Dendritic cell treated with granulocyte-macrophage colony-stimulating factor and Interleukin-4, amounts not matched to agents 40 ng/mL and 50 ng/mL, for 4 days (primary cell): ENCODE data around the gene INSC.
"Not testable (repeated sequence)": the region's sequence is repeated elsewhere in the genome, so short reads cannot be mapped to it uniquely, and the experiment has no call there.

Source experiments
- H3K27ac Mint-ChIP-seq: one replicate; pipeline ENCODE4 v1.8.0; 2022; ENCODE audit warnings: mild to moderate bottlenecking, mixed read lengths
- H3K27me3 Mint-ChIP-seq: one replicate; pipeline ENCODE4 v1.8.0; 2022; ENCODE audit warnings: mild to moderate bottlenecking, mixed read lengths
- H3K36me3 Mint-ChIP-seq: one replicate; pipeline ENCODE4 v1.8.0; 2022; ENCODE audit warnings: low read depth, mixed read lengths
- H3K4me1 Mint-ChIP-seq: one replicate; pipeline ENCODE4 v1.8.0; 2022; ENCODE audit warnings: low read depth, mixed read lengths
- H3K4me3 Mint-ChIP-seq: one replicate; pipeline ENCODE4 v1.8.0; 2022; ENCODE audit warnings: mild to moderate bottlenecking, moderate library complexity, mixed read lengths
- H3K9me3 Mint-ChIP-seq: one replicate; pipeline ENCODE4 v1.8.0; 2022; ENCODE audit warnings: mixed read lengths
- intact Hi-C: fragments of 100-400 bp; cut with micrococcal nuclease; formaldehyde crosslinking; loops from one replicate; pipeline ENCODE4 v1.15.0; 2022

The INSC gene, protein sequence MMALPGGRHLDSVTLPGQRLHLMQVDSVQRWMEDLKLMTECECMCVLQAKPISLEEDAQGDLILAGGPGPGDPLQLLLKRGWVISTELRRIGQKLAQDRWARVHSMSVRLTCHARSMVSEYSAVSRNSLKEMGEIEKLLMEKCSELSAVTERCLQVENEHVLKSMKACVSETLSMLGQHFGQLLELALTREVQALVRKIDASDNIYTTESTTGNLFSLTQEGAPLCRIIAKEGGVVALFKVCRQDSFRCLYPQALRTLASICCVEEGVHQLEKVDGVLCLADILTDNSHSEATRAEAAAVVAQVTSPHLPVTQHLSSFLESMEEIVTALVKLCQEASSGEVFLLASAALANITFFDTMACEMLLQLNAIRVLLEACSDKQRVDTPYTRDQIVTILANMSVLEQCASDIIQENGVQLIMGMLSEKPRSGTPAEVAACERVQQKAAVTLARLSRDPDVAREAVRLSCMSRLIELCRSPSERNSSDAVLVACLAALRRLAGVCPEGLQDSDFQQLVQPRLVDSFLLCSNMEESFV

DNA sequence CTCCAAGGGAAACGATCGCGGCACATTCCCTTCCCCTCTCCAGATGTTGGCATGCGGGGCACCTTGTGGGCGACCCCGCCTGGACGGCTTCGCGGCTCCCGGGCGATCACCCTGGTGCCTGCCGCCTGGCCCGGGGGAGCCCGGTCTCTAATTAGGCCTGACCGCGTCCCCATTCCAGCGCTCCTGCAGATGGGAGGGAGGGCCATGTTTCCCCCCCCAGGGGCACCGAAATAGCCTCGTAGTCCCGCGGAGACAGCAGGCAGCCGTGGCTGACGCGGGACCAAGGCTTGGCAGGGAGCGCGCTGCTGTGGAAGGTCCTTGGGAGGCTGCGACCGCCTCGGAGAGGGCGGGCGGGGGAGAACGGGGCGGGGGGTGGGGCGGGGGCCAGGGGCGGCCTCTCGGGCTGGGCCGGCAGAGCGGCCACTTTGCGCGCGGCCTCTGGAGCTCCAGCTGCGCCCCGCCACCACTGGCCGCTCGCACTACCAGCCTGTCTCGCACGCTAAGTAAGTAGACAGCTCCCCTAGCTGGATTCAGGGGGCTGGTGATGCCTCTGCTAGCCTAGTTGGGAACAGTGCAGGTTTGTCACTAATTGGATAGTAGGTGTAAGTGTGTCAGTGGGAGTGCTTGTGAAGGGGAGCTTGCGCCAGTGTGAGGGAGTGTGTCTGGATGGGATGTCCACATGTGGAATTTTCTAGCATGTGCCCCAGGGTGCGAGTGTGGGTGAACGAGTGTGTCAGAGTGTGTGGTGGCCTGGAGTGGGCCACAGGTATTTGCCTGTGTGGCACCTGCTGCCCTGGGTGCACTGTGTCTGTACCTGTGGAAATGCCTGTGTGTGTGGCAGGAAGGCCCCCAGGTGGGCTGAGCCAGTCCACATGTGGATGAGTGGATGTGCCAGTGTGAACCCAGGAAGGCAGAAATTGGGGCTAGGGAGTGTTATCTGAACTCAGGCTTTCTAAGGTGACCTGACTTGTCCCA lies at the start of gene INSC:
INSC (plus strand) TSS at position 423 of the 975 bp plus-strand sequence. CDS start 34,252 bp downstream, outside the sequence.
- peaks cover 16% of the 10 kb centered on the region for H3K4me1 Mint-ChIP-seq
- H3K27me3 Mint-ChIP-seq: peaks cover 27% of the 10 kb centered on the region
- no peaks in the 10 kb centered on the region for H3K36me3 Mint-ChIP-seq
- H3K9me3 Mint-ChIP-seq: no peaks in the 10 kb centered on the region
- no peak within 1 kb of the TSS for H3K27ac Mint-ChIP-seq
- intact Hi-C loops: no loop called here
- no peak within 1 kb of the TSS for H3K4me3 Mint-ChIP-seq

DNA sequence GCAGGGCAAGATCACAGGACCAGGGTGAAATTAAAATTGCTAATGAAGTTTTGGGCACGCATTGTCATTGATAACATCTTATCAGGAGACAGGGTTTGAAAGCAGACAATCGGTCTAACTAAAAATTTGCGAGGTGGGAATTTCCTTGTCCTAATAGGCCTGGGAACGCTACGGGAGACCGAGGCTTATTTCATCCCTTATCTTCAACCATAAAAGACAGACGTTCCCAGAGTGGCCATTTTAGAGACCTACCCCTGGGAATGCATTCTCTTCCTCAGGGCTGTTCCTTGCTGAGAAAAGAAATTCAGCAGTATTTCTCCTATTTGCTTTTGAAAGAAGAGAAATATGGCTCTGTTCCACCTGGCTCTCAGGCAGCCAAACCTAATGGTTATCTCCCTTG lies 45.0 kb upstream of the INSC start:
- H3K9me3 Mint-ChIP-seq: peaks cover 26% of the 10 kb centered on the region
- peaks cover 17% of the 10 kb centered on the region for H3K4me1 Mint-ChIP-seq
- H3K36me3 Mint-ChIP-seq, H3K27ac Mint-ChIP-seq, H3K4me3 Mint-ChIP-seq: not testable (repeated sequence)
- H3K27me3 Mint-ChIP-seq: peaks cover 30% of the 10 kb centered on the region
- intact Hi-C loops: loop anchor here (10.0 kb wide), 1 partner anchor 95 kb away; the partner anchor contains the start of gene CALCA

DNA sequence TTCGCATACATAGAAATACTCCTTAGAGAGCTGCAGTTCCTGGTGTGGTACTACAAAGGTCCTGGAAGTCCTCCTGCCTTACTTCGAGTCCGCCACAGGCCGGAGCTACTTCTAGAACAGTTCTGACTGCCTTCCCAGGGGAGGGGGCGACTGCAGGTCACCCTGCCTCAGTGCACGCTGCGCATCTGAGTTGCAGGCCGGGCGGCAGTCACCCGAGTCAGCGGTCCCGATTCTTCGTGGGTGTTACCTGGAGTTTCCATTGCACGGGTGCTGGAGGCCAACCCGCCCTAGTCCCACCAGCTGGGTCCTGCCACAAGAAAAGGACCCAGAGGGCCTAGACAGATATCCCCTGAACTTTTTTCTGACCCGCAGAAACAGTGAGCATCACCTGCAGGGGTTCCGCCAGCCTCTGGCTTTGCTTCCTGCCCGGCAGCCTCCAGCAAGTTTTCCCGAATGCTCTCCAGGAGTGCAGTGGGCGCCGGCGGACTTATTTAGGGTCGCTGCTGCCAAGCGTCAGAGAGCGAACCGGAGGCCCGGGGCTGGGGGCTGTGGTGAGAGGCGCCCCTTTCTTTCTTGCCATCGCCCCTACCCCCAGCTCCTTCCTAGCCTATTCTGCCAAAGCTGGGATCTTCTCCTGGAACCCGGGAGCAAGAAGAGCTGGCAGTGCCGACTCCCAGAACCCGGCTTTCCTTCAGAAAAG lies 43.0 kb upstream of the INSC start:
- intact Hi-C loops: loop anchor here (10.0 kb wide), 1 partner anchor 97 kb away; the partner anchor contains the start of gene CALCA
- Mint-ChIP-seq H3K27ac (no peak overlapping the region), H3K4me1 (peaks cover 19% of the 10 kb centered on the region), H3K27me3 (peaks cover 32% of the 10 kb centered on the region), H3K36me3 (no peaks in the 10 kb centered on the region), H3K9me3 (peaks cover 26% of the 10 kb centered on the region), H3K4me3 (no peak overlapping the region)

DNA sequence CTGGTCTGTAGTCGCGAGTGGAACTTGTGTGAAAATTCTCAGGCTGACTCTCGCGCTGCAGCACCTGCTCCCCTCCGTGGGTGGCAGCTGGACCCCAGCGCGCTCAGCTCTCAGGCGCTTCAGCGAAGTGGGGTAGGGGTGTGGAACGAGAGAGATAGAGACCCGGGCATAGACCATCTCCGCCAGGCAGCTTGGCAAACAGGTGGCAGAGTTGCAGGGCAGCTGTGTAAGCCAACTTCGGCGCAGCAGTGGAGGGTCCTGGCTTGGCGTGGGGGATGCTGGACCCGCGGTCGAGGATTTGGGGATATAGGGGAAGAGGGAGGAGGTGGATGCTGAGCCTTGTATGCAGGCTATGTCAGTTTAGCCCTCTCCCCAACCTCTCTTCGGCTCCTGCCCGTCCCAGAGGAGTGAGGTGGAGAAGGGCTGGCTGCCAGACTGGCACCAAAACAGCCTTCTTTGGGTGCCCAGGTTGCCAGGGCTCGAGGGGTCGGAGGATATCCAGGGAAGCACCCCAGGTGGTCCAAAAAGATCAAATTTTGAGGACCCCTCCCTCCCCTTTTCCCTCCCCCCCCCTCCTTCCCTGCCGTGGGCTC lies 42.1 kb upstream of the INSC start:
- peaks cover 26% of the 10 kb centered on the region for H3K9me3 Mint-ChIP-seq
- intact Hi-C loops: loop anchor here (10.0 kb wide), 1 partner anchor 98 kb away; the partner anchor contains the start of gene CALCA
- H3K4me1 Mint-ChIP-seq: peaks cover 19% of the 10 kb centered on the region

DNA sequence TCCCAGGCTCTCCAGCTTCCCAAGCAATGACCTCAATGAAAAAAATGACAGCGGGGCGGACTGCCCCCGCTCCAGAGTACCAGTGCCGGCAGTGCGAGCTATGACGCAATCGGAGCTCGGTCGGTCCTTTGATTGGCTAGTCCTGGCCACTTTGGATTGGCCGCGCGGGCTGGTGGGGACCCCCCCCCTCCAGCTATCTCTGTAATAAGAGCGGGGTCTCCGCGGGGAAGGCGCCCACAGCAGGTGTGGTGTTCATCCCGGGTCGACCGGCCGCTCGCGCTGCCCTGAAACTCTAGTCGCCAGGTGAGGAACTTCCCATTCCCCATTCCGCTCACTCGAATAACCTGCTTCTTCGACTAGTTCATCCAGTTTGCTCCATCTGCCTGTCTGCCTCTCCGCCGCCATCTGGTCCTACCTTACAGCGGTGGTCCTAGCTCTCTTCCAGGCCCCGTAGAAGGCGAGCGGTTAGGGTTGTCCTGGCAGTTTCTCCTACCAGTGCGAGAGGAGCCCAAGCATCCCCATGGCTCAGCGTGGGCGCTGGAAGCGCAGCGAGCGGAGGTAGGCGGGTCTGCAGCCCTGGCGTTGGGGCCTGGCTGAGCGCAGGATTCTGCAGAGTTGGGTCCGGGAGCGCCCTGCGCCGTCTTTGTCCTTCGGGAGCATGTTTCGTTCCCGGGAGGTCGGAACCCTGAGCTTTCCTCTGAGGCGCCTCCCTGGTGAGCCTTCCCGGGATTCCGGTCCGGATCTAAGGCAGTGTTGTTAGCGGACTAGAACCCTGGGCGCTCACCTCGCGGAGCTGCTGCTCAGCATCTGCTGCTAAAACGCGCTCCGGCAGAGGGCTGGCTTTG lies 41.1 kb upstream of the INSC start, which contains the start of gene CALCB:
CALCB (plus strand) TSS at position 233 of the 845 bp plus-strand sequence. CDS start 1,126 bp downstream, outside the sequence.
- H3K27me3 Mint-ChIP-seq: peaks cover 34% of the 10 kb centered on the region
- intact Hi-C loops: loop anchor here (2.0 to 10.0 kb wide), 2 partner anchors 99 to 165 kb away; partner anchors contain the start of gene CALCA
- H3K9me3 Mint-ChIP-seq: peaks cover 19% of the 10 kb centered on the region
- H3K27ac Mint-ChIP-seq: no peak within 1 kb of the TSS
- no peak within 1 kb of the TSS for H3K4me3 Mint-ChIP-seq
- H3K4me1 Mint-ChIP-seq: peaks cover 19% of the 10 kb centered on the region
- no peaks in the 10 kb centered on the region for H3K36me3 Mint-ChIP-seq

More for the DNA sequence above, 42.1 kb upstream of the INSC start:
- no peak overlapping the region for H3K4me3 Mint-ChIP-seq
- H3K27ac Mint-ChIP-seq: no peak overlapping the region
- H3K36me3 Mint-ChIP-seq: no peaks in the 10 kb centered on the region
- peaks cover 32% of the 10 kb centered on the region for H3K27me3 Mint-ChIP-seq

DNA sequence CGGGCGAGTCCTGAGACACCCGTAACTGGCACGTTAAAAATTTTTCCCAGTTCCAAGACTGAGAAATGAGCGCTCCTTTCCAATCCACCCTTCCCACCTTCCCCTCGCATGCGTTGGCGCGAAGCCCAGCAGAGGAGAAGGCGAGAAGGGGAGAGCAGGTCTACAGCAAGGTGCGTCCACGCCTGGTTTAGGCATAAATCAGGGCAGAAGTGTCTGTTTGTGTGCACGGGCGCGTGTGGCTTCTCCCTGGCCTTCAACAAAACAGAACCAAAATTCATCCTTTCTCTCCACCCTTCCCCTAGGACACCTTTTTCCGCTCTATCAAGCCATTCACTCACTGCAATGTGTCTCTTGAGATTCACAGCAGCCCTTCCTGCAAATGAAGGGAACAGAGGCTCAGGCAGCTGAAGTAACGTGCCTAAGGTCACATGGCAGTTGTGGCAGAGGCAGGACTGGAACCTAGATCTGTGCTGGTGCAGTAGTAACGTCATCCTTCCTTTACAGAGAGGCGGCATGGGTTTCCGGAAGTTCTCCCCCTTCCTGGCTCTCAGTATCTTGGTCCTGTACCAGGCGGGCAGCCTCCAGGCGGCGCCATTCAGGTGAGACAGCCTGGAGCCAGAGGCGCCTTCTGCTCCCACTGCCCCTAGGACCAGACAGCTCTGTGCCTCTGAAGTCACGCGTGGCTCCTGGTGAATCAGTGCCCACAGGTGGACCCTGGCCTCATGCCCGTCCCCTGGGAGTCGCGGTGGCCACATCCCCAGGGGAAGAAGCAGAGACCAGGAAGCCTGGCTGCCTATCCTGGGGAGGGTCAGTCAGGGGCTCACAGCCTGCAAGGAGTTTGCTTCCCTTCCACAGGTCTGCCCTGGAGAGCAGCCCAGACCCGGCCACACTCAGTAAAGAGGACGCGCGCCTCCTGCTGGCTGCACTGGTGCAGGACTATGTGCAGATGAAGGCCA lies 40.2 kb upstream of the INSC start:
- no peak overlapping the region for H3K4me3 Mint-ChIP-seq
- peaks cover 10% of the 10 kb centered on the region for H3K9me3 Mint-ChIP-seq
- peaks cover 34% of the 10 kb centered on the region for H3K27me3 Mint-ChIP-seq
- peaks cover 19% of the 10 kb centered on the region for H3K4me1 Mint-ChIP-seq
- H3K27ac Mint-ChIP-seq: no peak overlapping the region
- intact Hi-C loops: loop anchor here (2.0 to 10.0 kb wide), 3 partner anchors 100 to 282 kb away; partner anchors contain the start of gene CALCA
- H3K36me3 Mint-ChIP-seq: no peaks in the 10 kb centered on the region

DNA sequence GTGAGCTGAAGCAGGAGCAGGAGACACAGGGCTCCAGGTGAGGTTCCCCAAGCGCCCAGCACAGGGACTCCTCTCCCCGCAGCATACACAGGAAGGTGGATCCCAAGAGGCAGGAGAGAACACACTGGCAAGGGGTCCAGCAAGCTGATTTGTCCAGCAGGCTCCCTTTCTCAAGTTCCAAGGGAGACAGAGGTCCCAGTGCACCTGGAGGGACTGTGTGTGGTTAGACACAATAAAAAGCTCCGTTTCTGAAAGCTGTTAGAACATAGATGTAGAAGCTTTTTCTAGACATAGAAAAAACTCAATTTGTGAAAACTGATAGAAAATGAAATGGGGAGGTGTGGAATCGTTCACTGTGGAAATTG lies 39.6 kb upstream of the INSC start:
- intact Hi-C loops: loop anchor here (2.0 to 10.0 kb wide), 3 partner anchors 100 to 283 kb away; partner anchors contain the start of gene CALCA
- H3K36me3 Mint-ChIP-seq: no peaks in the 10 kb centered on the region
- peaks cover 3% of the 10 kb centered on the region for H3K9me3 Mint-ChIP-seq
- H3K27ac Mint-ChIP-seq: no peak overlapping the region
- no peak overlapping the region for H3K4me3 Mint-ChIP-seq
- peaks cover 19% of the 10 kb centered on the region for H3K4me1 Mint-ChIP-seq
- H3K27me3 Mint-ChIP-seq: peaks cover 34% of the 10 kb centered on the region

DNA sequence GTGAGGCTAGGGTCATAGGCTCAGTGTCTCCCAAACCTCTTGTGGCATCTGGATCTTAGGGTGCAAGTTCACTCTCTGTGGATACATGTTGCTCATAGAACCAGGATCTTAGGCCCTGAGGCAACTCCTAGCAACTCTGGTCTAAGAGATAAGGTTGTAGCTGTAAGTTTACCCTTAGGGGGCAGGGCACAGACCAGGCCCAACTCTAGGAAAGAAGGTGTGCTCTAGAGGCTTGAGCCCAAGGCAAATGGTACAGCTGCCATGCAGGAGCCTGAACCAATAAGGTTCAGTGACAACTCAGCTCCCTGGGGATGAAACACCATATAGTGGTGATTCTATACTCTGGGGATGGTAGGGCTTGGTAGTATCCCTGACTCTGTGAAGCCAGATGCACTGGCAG lies 23.5 kb upstream of the INSC start:
- H3K4me1 Mint-ChIP-seq: no peaks in the 10 kb centered on the region
- intact Hi-C loops: no loop called here
- no peaks in the 10 kb centered on the region for H3K36me3 Mint-ChIP-seq
- H3K4me3 Mint-ChIP-seq: no peak overlapping the region
- no peaks in the 10 kb centered on the region for H3K27me3 Mint-ChIP-seq
- H3K27ac Mint-ChIP-seq: no peak overlapping the region
- no peaks in the 10 kb centered on the region for H3K9me3 Mint-ChIP-seq

DNA sequence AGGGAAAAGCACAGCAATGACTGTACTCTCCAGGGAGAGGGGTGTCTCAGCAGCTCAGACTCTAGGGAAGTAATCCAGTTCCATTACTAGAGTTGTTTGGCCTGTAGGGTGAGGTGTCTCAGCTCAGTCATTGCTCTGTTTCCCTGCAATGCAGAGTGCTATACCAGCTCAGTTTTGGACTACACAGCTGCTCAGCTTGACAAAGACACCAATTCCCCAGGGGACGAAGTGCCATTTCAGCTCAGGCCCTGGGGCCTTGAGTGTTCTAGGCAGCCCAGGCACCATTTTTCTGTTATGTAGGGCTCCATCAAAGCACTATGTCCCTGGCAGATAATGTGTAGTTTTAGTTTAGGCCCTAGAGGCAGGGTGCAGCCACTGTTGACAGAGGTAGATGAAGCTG lies 23.1 kb upstream of the INSC start:
- intact Hi-C loops: no loop called here
- Mint-ChIP-seq H3K4me3 (no peak overlapping the region), H3K4me1 (no peaks in the 10 kb centered on the region), H3K27me3 (no peaks in the 10 kb centered on the region), H3K9me3 (no peaks in the 10 kb centered on the region), H3K27ac (no peak overlapping the region), H3K36me3 (no peaks in the 10 kb centered on the region)

DNA sequence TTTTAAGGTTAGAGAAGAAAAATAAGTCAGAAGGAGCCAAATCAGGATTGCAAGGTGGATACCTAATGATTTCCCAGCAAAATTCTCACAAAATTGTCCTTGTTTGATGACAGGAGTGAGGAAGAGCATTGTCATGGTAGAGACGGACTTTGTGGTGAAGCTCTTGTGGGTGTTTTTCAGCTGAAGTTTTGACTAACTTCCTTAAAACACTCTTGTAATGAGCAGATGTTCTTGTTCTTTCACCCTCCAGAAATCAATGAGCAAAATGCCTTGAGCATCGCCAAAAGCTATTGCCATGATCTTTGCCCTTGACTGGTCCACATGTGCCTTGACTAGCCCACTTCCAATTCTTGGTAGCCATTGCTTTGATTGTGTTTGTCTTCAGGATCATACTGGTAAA lies 21.3 kb upstream of the INSC start:
- no peaks in the 10 kb centered on the region for H3K36me3 Mint-ChIP-seq
- H3K4me3 Mint-ChIP-seq: no peak overlapping the region
- no peaks in the 10 kb centered on the region for H3K4me1 Mint-ChIP-seq
- no peak overlapping the region for H3K27ac Mint-ChIP-seq
- intact Hi-C loops: no loop called here
- peaks cover 2% of the 10 kb centered on the region for H3K27me3 Mint-ChIP-seq
- no peaks in the 10 kb centered on the region for H3K9me3 Mint-ChIP-seq

DNA sequence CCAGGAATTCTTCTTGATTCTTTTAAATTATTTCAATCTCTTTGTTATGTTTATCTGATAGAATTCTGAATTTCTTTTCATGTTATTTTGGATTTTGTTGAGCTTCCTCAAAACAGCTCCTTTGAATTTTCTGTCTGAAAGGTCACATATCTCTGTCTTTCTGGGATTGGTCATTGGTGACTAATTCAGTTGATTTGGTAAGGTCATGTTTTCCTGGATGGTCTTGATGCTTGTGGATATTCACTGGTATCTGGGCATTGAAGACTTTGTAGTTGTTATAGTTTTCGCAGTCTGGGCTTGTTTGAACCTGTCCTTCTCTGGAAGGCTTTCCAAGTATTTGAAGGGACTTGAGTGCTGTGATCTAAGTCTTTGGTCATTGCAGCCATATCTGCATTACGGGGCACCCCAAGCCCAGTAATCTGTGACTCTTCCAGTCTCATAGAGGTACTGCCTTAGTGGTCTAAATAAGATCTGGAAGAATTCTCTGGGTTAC lies 18.9 kb upstream of the INSC start:
- Mint-ChIP-seq H3K27me3 (peaks cover 2% of the 10 kb centered on the region), H3K9me3 (no peaks in the 10 kb centered on the region)
- intact Hi-C loops: no loop called here

More for the DNA sequence above, 18.9 kb upstream of the INSC start:
- no peak overlapping the region for H3K4me3 Mint-ChIP-seq
- H3K36me3 Mint-ChIP-seq: no peaks in the 10 kb centered on the region
- no peaks in the 10 kb centered on the region for H3K4me1 Mint-ChIP-seq
- no peak overlapping the region for H3K27ac Mint-ChIP-seq
